Adrenal gland (tissue), 5 donors: ENCODE data around the gene RSPH6A.
A peak's percentile ranks its signal among the peaks of the same experiment; 100 is the strongest.

ENCODE experiments used
- POLR2A ChIP-seq, 2 donors: fragments of 450-650 bp; IDR thresholded peaks; one replicate each; pipeline ENCODE4 v1.6.1; 2017; ENCODE audit warnings: antibody characterized with exemption in 2 of 2, mild to moderate bottlenecking in 2 of 2, moderate library complexity in 1 of 2
- TF ChIP-seq, protein P1 (sequence below), 6 experiments: fragments of 450-650 bp in 4 of 6; fragments of 200-600 bp in 2 of 6; sonication (generic) in 1 of 6; IDR thresholded peaks; 1 replicate in 5 of 6; 2 replicates in 1 of 6; pipeline versions ENCODE4 v1.5.1 to v1.8.0; 2016 to 2021; ENCODE audit warnings: antibody characterized with exemption in 6 of 6, mild to moderate bottlenecking in 2 of 6, moderate library complexity in 1 of 6
- donor health status: DM: no; HTN: no; CAD: no.

GRCh38 chr19:45824041-45824471, 8.9 kb upstream of the RSPH6A start:
- TF ChIP-seq, protein P1, sequence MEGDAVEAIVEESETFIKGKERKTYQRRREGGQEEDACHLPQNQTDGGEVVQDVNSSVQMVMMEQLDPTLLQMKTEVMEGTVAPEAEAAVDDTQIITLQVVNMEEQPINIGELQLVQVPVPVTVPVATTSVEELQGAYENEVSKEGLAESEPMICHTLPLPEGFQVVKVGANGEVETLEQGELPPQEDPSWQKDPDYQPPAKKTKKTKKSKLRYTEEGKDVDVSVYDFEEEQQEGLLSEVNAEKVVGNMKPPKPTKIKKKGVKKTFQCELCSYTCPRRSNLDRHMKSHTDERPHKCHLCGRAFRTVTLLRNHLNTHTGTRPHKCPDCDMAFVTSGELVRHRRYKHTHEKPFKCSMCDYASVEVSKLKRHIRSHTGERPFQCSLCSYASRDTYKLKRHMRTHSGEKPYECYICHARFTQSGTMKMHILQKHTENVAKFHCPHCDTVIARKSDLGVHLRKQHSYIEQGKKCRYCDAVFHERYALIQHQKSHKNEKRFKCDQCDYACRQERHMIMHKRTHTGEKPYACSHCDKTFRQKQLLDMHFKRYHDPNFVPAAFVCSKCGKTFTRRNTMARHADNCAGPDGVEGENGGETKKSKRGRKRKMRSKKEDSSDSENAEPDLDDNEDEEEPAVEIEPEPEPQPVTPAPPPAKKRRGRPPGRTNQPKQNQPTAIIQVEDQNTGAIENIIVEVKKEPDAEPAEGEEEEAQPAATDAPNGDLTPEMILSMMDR (IDR thresholded peaks at IDR 0.05) = no peak
- TF ChIP-seq POLR2A (IDR thresholded peaks at IDR 0.05) = peak in 1 of 2 donors; percentile 43
